ENCODE data around the gene NDFIP2.

DNA sequence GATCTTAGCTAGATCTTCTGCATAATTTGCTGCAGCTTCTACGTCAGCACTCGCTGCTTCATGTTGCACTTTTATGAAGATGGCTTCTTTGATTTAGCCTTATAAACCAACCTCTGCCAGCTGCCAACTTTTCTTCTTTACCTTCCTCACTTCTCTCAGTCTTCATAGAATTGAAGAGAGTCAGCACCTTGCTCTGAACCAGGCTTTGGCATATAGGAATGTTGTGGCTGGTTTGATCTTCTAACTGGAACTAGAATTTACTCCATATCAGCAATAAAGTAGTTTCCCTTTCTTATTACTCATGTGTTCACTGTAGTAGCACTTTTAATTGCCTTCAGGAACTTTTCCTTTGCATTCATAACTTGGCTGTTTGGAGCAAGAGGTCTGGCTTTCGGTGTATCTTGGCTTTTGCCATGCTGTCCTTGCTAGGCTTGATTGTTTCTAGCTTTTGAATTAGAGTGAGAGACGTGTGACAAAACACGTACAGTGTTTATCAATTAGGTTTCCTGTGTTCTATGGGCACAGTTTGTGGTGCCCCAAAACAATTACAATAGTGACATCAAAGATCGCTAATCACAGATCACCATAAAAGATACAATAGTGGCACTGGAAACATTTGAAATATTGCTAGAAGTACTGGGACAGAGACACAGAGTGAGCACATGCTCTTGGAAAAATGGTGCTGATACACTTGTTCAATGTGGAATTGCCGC is 50.7 kb downstream of the NDFIP2 start:
- TF ChIP-seq, protein P1, sequence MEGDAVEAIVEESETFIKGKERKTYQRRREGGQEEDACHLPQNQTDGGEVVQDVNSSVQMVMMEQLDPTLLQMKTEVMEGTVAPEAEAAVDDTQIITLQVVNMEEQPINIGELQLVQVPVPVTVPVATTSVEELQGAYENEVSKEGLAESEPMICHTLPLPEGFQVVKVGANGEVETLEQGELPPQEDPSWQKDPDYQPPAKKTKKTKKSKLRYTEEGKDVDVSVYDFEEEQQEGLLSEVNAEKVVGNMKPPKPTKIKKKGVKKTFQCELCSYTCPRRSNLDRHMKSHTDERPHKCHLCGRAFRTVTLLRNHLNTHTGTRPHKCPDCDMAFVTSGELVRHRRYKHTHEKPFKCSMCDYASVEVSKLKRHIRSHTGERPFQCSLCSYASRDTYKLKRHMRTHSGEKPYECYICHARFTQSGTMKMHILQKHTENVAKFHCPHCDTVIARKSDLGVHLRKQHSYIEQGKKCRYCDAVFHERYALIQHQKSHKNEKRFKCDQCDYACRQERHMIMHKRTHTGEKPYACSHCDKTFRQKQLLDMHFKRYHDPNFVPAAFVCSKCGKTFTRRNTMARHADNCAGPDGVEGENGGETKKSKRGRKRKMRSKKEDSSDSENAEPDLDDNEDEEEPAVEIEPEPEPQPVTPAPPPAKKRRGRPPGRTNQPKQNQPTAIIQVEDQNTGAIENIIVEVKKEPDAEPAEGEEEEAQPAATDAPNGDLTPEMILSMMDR (IDR thresholded peaks at IDR 0.05): no peak
- no peak for TF ChIP-seq POLR2A (IDR thresholded peaks at IDR 0.05)
- TF ChIP-seq EP300 (IDR thresholded peaks at IDR 0.05): no peak
- no peak for TF ChIP-seq POLR2AphosphoS5 (IDR thresholded peaks at IDR 0.05)
